Parathyroid adenoma (tissue), 2 donors: Measurements from ENCODE around the gene MBD2.

Experiments
- H2AFZ ChIP-seq: fragments of 300-600 bp; sonication (generic); one replicate; pipeline ENCODE4 v1.7.0; 2017; ENCODE audit warnings: antibody characterized with exemption, mild to moderate bottlenecking
- H3K27ac ChIP-seq: fragments of 300-600 bp; sonication (generic); one replicate; pipeline ENCODE4 v1.7.0; 2017
- H3K27me3 ChIP-seq: fragments of 300-600 bp; sonication (generic); one replicate; pipeline ENCODE4 v1.7.0; 2017; ENCODE audit warnings: low read length; ENCODE audit not compliant: control insufficient read depth, insufficient read depth
- H3K36me3 ChIP-seq: fragments of 300-600 bp; sonication (generic); one replicate; pipeline ENCODE4 v1.7.0; 2017; ENCODE audit warnings: low read length; ENCODE audit not compliant: control insufficient read depth, insufficient read depth
- H3K4me1 ChIP-seq: fragments of 300-600 bp; sonication (generic); one replicate; pipeline ENCODE4 v1.7.0; 2017; ENCODE audit warnings: control low read depth
- H3K4me2 ChIP-seq: fragments of 300-600 bp; sonication (generic); one replicate; pipeline ENCODE4 v1.7.0; 2017; ENCODE audit warnings: low read length
- H3K4me3 ChIP-seq: fragments of 300-600 bp; sonication (generic); one replicate; pipeline ENCODE4 v1.7.0; 2017; ENCODE audit warnings: low read depth, low read length
- H3K79me2 ChIP-seq: fragments of 300-600 bp; sonication (generic); one replicate; pipeline ENCODE4 v1.7.0; 2017; ENCODE audit warnings: control low read depth
- H3K9ac ChIP-seq: fragments of 300-600 bp; sonication (generic); one replicate; pipeline ENCODE4 v1.7.0; 2017; ENCODE audit warnings: mild to moderate bottlenecking
- H3K9me3 ChIP-seq: fragments of 300-600 bp; sonication (generic); one replicate; pipeline ENCODE4 v1.7.0; 2017; ENCODE audit warnings: low read length; ENCODE audit not compliant: control insufficient read depth
- CTCF ChIP-seq: fragments of 300-600 bp; sonication (generic); IDR thresholded peaks from one replicate; pipeline ENCODE4 v1.7.0; 2017; ENCODE audit warnings: antibody characterized with exemption, mild to moderate bottlenecking
- donor health status: primary hyperparathyroidism.

MBD2 gene

GRCh38 chr18:54148678-54149077, 75.8 kb downstream of the MBD2 start:
- Histone ChIP-seq H3K9ac (no peak overlapping the region), H3K4me2 (no peak overlapping the region), H3K4me3 (no peak overlapping the region), H3K27me3 (no peaks in the 10 kb centered on the region), H3K27ac (no peak overlapping the region), H3K4me1 (no peaks in the 10 kb centered on the region), H3K79me2 (no peaks in the 10 kb centered on the region), H3K9me3 (no peaks in the 10 kb centered on the region), H3K36me3 (no peaks in the 10 kb centered on the region), H2AFZ (no peak overlapping the region)
- TF ChIP-seq CTCF = no peak

- TF ChIP-seq CTCF = no peak
- no peaks in the 10 kb centered on the region for H3K4me1 ChIP-seq
- no peaks in the 10 kb centered on the region for H3K9me3 ChIP-seq
- no peaks in the 10 kb centered on the region for H3K27me3 ChIP-seq
- H3K27ac ChIP-seq = no peak overlapping the region
- no peak overlapping the region for H3K4me3 ChIP-seq
- H3K4me2 ChIP-seq = no peak overlapping the region
- H3K79me2 ChIP-seq = no peaks in the 10 kb centered on the region
- no peak overlapping the region for H3K9ac ChIP-seq
- no peaks in the 10 kb centered on the region for H3K36me3 ChIP-seq
- H2AFZ ChIP-seq = no peak overlapping the region
These were observed 76.3 kb downstream of the MBD2 start for GRCh38 chr18:54148151-54148550.

GRCh38 chr18:54147439-54147838, 77.0 kb downstream of the MBD2 start:
- no peak overlapping the region for H3K4me3 ChIP-seq
- H3K9me3 ChIP-seq = no peaks in the 10 kb centered on the region
- H3K4me1 ChIP-seq = no peaks in the 10 kb centered on the region
- no peaks in the 10 kb centered on the region for H3K27me3 ChIP-seq
- no peaks in the 10 kb centered on the region for H3K79me2 ChIP-seq
- H3K36me3 ChIP-seq = no peaks in the 10 kb centered on the region
- no peak for TF ChIP-seq CTCF
- H3K9ac ChIP-seq = no peak overlapping the region
- no peak overlapping the region for H2AFZ ChIP-seq
- H3K4me2 ChIP-seq = no peak overlapping the region
- H3K27ac ChIP-seq = no peak overlapping the region

GRCh38 chr18:54141041-54141608, 83.3 kb downstream of the MBD2 start:
- no peaks in the 10 kb centered on the region for H3K79me2 ChIP-seq
- no peaks in the 10 kb centered on the region for H3K36me3 ChIP-seq
- TF ChIP-seq CTCF = no peak
- H3K4me3 ChIP-seq = no peak overlapping the region
- H3K4me1 ChIP-seq = no peaks in the 10 kb centered on the region
- H3K27me3 ChIP-seq = no peaks in the 10 kb centered on the region
- H3K4me2 ChIP-seq = no peak overlapping the region
- no peak overlapping the region for H3K27ac ChIP-seq
- H3K9me3 ChIP-seq = no peaks in the 10 kb centered on the region
- no peak overlapping the region for H2AFZ ChIP-seq
- H3K9ac ChIP-seq = no peak overlapping the region

GRCh38 chr18:54140641-54141040, 83.8 kb downstream of the MBD2 start:
- Histone ChIP-seq H3K4me2 (no peak overlapping the region), H3K79me2 (no peaks in the 10 kb centered on the region), H3K9ac (no peak overlapping the region), H3K27me3 (no peaks in the 10 kb centered on the region), H3K9me3 (no peaks in the 10 kb centered on the region), H3K4me3 (no peak overlapping the region), H3K4me1 (no peaks in the 10 kb centered on the region), H3K36me3 (no peaks in the 10 kb centered on the region), H3K27ac (no peak overlapping the region), H2AFZ (no peak overlapping the region)
- no peak for TF ChIP-seq CTCF
